Dermis microvascular lymphatic vessel endothelial cell (primary cell): ENCODE results near the gene GPD1L. TPM values are rescaled to one million over a fixed set of nuclear protein-coding genes. Genes with fewer than 3 reads are reported as not detected.

ENCODE experiments used
- total RNA-seq: library from RNA; depleted of rRNA; stranded (reverse); fragments of >200 nt; gene quantifications from 2 replicates; pipeline ENCODE4 v1.2.1, GENCODE V29; 2014

Gene GPD1L
- total RNA-seq, 1 donor from 2014 or later: 13.9 TPM

Other genes with a start within 250 kb of the GPD1L start
- gene OSBPL10, start 125.4 kb upstream of the GPD1L start, total RNA-seq: 8.0 and 14.0 TPM in 2 replicates
- 1.3 and 1.9 TPM in 2 replicates for gene ZNF860, start 124.9 kb upstream of the GPD1L start, total RNA-seq
- gene CMTM8, start 132.1 kb downstream of the GPD1L start, total RNA-seq: 1.7 and 2.9 TPM in 2 replicates